GM12801 (cell line): ENCODE data around the gene KLF5.

Experiments
- CTCF ChIP-seq: IDR thresholded peaks from one replicate; pipeline ENCODE4 v1.5.1; 2011; ENCODE audit warnings: control low read depth; ENCODE audit not compliant: insufficient read length; ENCODE audit errors: extremely low read depth

The KLF5 gene

GRCh38 chr13:73111331-73111730, 52.5 kb downstream of the KLF5 start:
- TF ChIP-seq CTCF = no peak

GRCh38 chr13:73119612-73120011, 60.8 kb downstream of the KLF5 start:
- TF ChIP-seq CTCF = no peak
